ENCODE results near the gene ATP1B3.
"Not testable (repeated sequence)": the region's sequence is repeated elsewhere in the genome, so short reads cannot be mapped to it uniquely, and the experiment has no call there.

ATP1B3 gene

DNA sequence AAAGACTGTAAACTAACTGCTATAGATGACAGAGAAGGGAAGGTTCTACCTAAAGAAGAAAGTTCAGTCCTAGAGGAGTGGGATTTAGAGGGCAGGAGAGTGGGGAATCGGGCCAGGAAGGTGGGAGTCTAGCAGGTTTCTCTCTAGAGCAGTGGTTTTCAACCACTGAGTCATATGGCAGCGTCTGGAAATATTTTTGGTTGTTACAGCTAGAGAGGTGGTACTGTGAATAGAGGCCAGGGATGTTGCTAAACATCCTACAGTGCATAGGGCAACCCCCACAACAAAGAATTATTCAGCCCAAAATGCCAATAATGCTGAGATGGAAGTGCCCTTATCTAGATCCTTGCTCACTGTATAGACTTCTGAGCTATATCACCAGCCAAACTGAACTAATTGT is 28.7 kb downstream of the ATP1B3 start:
- DNase-seq (ENCODE audit: low read depth), result no peak

- no peak for DNase-seq (ENCODE audit: low read depth)
These were observed 33.0 kb downstream of the ATP1B3 start for GRCh38 chr3:141909408-141909807.

DNA sequence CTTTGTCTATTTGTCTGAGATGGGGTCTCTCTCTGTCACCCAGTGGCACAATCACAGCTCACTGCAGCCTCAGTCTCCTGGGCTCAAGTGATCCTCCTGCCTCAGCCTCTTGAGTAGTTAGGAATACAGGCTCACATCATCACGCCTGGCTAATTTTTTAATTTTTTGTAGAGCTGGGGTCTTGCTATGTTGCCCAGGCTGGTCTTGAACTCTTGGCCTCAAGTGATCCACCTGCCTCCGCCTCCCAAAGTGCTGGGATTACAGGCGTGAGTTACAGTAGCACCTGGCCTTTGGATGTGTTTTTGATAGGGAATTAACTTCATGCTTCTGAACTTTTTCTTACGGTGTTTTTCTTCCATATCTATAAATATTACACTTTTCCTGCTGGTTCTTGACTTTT is 33.5 kb downstream of the ATP1B3 start:
- DNase-seq (ENCODE audit: low read depth), result not testable (repeated sequence)

DNA sequence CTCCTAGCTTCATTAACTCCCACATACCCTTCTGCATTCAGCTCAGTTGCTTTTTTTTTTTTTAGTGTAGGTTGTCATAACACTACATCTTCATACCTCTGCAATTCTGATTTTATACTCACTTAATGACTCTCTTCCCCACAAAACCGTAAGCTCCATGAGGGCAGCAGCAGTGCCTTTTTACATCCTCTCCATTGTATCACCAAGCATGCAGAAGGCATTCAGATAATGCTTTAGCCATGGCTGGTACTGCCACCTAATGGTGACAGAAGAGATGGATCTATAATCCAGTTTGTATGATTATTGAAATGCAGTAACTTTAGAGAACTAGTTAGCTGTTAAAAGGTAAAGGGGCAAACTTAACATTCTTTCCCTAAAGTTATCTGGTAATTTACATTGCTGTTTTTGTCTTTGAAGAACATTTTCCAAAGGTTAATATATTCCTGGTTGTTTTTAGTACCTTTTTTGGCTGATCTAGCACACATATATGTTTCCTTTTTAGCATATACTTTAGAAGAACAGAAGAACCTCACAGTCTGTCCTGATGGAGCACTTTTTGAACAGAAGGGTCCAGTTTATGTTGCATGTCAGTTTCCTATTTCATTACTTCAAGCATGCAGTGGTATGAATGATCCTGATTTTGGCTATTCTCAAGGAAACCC is 36.8 kb downstream of the ATP1B3 start:
- DNase-seq (ENCODE audit: low read depth), result no peak

GRCh38 chr3:141914311-141914710 is 37.9 kb downstream of the ATP1B3 start:
- no peak for DNase-seq (ENCODE audit: low read depth)

DNA sequence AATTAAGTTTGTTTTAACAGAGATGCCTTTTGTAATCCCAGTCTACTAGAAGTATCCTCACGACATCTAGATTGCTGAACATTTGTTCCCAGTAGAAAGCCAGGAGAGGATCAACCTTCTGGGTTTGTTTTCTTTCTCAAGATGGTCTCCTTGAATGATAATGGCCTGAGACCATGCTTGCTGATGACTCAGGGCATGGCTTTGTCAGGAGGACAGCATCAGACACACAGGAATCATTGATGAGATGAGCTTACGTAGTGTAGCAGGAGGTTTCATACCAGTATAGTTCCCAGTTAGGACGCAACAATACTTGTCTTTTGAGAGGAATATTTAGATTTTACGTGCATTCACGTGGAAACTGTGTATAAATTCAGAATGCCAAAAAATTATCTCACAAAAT is 38.6 kb downstream of the ATP1B3 start:
- DNase-seq (ENCODE audit: low read depth), result no peak

- DNase-seq (ENCODE audit: low read depth), result no peak
These were observed 39.3 kb downstream of the ATP1B3 start for GRCh38 chr3:141915766-141916165.

DNA sequence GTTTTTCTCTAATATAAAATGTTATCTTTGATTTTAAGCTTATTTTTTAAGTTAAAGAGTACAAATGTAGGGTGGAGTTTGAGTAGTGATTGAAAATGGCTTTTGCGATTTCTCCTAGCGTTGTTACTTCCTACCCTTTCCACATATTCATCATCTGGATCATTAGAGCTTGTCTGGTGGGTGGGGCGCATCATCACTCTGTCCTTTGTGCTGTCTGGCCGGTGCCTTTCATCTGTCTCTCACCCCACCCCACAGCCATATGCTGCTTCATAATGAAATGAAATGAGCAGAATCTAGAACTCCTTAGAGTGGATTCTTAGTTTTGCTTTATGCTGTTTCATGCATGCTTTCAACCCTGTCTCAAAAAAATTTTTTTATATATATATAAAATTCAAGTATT is 44.3 kb downstream of the ATP1B3 start:
- no peak for DNase-seq (ENCODE audit: low read depth)

- no peak for DNase-seq (ENCODE audit: low read depth)
These were observed 44.9 kb downstream of the ATP1B3 start for GRCh38 chr3:141921316-141921715.

- not testable (repeated sequence) for DNase-seq (ENCODE audit: low read depth)
These were observed 49.2 kb downstream of the ATP1B3 start for GRCh38 chr3:141925677-141926076.

DNA sequence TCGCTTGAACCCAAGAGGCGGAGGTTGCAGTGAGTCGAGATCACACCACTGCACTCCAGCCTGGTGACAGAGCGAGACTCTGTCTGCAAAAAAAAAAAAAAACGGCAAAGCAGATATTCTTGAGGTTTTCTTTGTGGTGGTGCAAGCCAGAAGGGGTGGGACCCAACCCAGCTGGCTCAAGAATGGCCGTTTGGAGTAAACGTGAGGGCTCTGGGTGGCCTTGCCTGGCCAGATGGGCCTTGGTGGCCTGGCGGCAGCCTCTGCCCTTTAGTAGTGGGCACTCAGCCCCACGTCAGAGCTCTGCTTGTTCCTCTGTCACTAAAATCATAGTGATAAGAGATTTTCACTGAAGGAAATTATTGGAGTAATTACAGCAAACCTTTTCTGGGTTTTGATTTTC is 50.5 kb downstream of the ATP1B3 start:
- no peak for DNase-seq (ENCODE audit: low read depth)

DNA sequence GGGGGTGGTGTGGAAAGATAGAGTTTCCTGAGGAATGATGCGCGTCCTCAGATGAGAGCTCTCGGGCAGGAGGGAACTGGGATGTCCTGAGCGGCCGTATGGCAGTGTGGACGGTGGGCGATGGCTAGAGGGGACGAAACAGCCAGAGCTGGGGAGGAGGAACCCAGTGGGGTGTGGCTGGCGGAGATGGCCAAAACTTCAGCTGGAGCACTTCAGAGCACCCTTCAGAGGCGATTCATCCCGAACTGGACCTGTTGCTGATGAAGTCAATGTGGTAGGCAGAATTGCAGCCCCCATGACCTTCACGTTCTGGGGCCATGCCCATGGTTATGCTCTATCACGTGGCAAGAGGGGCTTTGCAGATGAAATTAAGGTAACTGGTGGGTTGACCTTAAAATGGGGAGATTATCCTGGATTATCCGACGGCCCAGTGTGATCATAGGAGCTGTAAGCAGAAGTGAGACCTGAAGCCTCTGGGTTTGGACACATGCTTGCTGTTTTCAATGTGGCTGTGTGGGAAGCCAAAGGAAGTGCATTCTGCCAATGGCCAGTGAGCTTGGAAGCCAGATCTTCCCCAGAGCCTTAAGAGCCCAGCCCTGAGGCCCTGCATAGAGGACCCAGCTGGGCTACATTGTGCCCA is 52.3 kb downstream of the ATP1B3 start:
- DNase-seq (ENCODE audit: low read depth), result no peak

DNA sequence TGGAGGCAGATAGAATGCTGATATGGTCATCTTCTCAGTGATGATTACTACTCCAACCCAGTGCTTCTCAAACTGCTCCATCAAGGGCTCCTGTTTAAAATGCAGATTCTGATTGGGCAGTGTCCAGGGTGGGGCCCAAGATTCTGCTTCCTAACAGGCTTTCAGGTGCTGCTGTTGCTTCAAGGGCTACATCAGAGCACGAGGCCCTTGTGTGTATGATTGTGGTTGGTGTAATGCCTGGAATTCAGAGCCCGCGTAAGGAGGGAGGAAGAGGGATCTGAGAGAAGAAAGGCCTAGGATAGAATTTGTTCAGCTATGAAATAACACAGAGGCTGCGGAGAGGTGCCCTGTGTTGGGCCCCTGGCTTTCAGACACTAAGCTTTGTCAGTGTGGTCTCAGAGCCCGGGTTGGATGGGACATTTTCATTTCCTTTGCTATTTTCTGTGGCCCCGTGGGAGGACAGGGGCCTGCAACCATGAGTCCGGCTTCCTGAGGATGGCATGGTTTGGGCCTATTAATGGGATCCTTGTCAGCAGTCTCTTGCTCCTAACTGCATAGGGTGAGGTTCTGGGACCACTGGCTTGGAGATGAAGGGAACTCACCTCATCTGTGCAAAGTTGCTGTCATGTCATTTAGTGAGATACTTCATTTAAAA is 53.0 kb downstream of the ATP1B3 start:
- no peak for DNase-seq (ENCODE audit: low read depth)

GRCh38 chr3:141930801-141931200 is 54.4 kb downstream of the ATP1B3 start:
- DNase-seq (ENCODE audit: low read depth), result no peak

DNA sequence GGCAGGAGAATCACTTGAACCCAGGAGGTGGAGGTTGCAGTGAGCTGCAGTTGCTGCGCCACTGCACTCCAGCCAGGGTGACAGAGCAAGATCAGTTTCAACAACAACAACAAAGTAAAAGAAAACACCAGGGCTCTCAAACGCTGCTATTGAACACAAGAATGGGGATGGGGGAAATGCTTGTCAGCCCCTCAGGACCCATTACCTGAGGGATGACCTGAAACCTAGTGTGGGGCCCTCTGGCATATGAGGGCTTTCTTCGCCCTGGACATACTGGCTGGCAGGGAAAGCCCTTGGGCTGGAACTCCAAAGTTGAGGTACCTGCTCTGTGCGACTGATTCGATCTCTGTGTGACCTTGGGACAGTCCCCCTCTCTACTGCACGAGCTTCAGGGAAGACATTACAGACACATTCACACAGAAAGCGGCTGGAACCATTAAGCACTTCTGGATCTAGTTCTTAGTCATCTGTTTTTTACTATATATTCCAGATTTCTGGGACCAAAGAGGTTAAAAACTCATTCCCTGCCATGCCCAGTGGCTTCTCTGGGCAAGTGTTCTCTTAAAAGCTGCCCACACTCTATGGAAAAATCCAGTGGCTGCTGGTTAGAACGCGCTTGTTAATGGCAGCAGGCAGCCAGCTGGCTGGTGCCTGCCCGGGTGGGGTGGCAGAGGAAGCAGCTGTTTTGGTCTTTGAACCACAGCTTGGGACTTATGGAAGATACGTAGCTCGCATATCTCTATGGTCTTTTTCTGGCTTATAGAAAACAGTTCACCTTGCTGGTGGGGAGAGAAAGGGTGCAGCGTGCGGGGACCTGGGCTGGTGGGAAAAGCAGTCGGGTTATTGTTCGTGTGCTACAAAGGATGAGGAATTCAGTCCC is 57.2 kb downstream of the ATP1B3 start:
- DNase-seq (ENCODE audit: low read depth), result no peak

GRCh38 chr3:141934354-141934753 is 57.9 kb downstream of the ATP1B3 start:
- DNase-seq (ENCODE audit: low read depth), result no peak

DNA sequence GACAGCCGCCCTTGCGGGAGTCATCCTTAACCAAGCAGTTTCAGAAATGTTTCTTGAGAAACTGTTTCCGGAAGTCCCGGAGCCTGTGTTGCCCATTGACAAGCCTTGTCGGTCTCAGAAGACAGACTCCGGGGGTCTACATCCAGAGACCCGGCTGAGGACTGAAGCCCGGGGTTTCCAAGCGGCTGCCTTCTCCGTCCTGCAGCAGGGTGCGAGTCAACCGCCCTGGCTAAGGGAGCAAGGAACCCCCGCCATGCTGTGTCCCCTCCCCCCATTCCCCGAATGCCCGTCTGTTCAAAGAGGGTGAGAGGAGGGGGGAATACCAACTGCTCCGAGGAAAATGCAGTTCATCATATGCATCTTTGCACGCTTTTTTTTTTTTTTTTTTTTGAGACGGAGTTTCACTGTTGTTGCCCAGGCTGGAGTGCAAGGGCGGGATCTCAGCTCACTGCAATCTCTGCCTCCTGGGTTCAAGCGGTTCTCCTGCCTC is 61.6 kb downstream of the ATP1B3 start:
- no peak for DNase-seq (ENCODE audit: low read depth)

GRCh38 chr3:141939759-141940158 is 63.3 kb downstream of the ATP1B3 start:
- no peak for DNase-seq (ENCODE audit: low read depth)

GRCh38 chr3:141940194-141940776 is 63.8 kb downstream of the ATP1B3 start:
- DNase-seq (ENCODE audit: low read depth), result no peak

- DNase-seq (ENCODE audit: low read depth), result no peak
These were observed 64.7 kb downstream of the ATP1B3 start for GRCh38 chr3:141941093-141941492.

- DNase-seq (ENCODE audit: low read depth), result no peak
These were observed 65.6 kb downstream of the ATP1B3 start for GRCh38 chr3:141942006-141942405.

All from stimulated activated CD8-positive, alpha-beta memory T cell treated with anti-CD3 and anti-CD28 coated beads, Interleukin-15, amount 100 ng/mL, for 24 hours (primary cell).